GM13976 (cell line): ENCODE data around the gene IL17D.

Experiments
- DNase-seq: peaks from one replicate; pipeline ENCODE4 v3.0.0; 2012; ENCODE audit warnings: low spot score
- CTCF ChIP-seq: IDR thresholded peaks from 2 replicates; pipeline ENCODE4 v1.5.1; 2012; ENCODE audit warnings: borderline replicate concordance, mild to moderate bottlenecking; ENCODE audit not compliant: insufficient read depth; ENCODE audit errors: extremely low read depth, missing control alignments, control extremely low read depth
- in situ Hi-C: fragments of 300-500 bp; cut with MboI; formaldehyde crosslinking; loops from one replicate; pipeline ENCODE4 v1.12.0; 2022; ENCODE audit warnings: low sequenced_read_pairs, mixed read lengths, inconsistent platforms; ENCODE audit not compliant: unreplicated experiment

Gene IL17D

GRCh38 chr13:20720499-20720898 lies 17.0 kb downstream of the IL17D start:
- TF ChIP-seq CTCF, result no peak
- in situ Hi-C loops, result loop anchor here (25.0 kb wide), 1 partner anchor 533 kb away; the partner anchor contains the start of gene GJB2
- no peak for DNase-seq

- TF ChIP-seq CTCF, result no peak
- DNase-seq, result no peak
- in situ Hi-C loops, result loop anchor here (25.0 kb wide), 1 partner anchor 534 kb away; the partner anchor contains the start of gene GJB2
These were observed 17.6 kb downstream of the IL17D start for GRCh38 chr13:20721058-20721453.

GRCh38 chr13:20721454-20722357 lies 18.2 kb downstream of the IL17D start:
- no peak for DNase-seq
- in situ Hi-C loops, result loop anchor here (25.0 kb wide), 1 partner anchor 534 kb away; the partner anchor contains the start of gene GJB2
- TF ChIP-seq CTCF, result no peak

GRCh38 chr13:20727856-20728255 lies 24.4 kb downstream of the IL17D start:
- in situ Hi-C loops, result no loop called here
- TF ChIP-seq CTCF, result no peak
- DNase-seq, result no peak

- TF ChIP-seq CTCF, result no peak
- in situ Hi-C loops, result no loop called here
- no peak for DNase-seq
These were observed 25.2 kb downstream of the IL17D start for GRCh38 chr13:20728579-20729311.
